Erythroblast (primary cell): ENCODE results near the gene TSEN15.

Experiments
- GATA1 ChIP-seq: IDR thresholded peaks from 2 replicates; pipeline ENCODE4 v1.6.1; 2011; ENCODE audit warnings: low read depth, mild to moderate bottlenecking, control low read depth, low read length, moderate library complexity
- POLR2A ChIP-seq: IDR thresholded peaks from 2 replicates; pipeline ENCODE4 v1.6.1; 2011; ENCODE audit warnings: mild to moderate bottlenecking, low read length

GRCh38 chr1:184113251-184113650 is 61.7 kb downstream of the TSEN15 start:
- no peak for TF ChIP-seq POLR2A
- no peak for TF ChIP-seq GATA1
